H9 (cell line): Measurements from ENCODE around the gene PCDH9. TPM values are rescaled to one million over a fixed set of nuclear protein-coding genes. Genes with fewer than 3 reads are reported as not detected.

Experiments used
- DNase-seq: peaks from one replicate; pipeline ENCODE4 v3.0.0-alpha.2; 2017
- H2AFZ ChIP-seq: one replicate; pipeline ENCODE4 v1.6.1; 2013; ENCODE audit warnings: mild to moderate bottlenecking, low read length, control low read depth, moderate library complexity
- H2AK5ac ChIP-seq: 2 replicates; pipeline ENCODE4 v1.6.1; 2013; ENCODE audit warnings: low read length, control low read depth, mixed read lengths; ENCODE audit not compliant: insufficient read length
- H2BK120ac ChIP-seq: one replicate; pipeline ENCODE4 v1.6.1; 2013; ENCODE audit warnings: low read depth, mild to moderate bottlenecking, low read length, control low read depth, inconsistent platforms; ENCODE audit not compliant: poor library complexity, severe bottlenecking
- H2BK12ac ChIP-seq: 2 replicates; pipeline ENCODE4 v1.6.1; 2013; ENCODE audit warnings: low read length, control low read depth, mixed read lengths, low read depth; ENCODE audit not compliant: insufficient read length
- H2BK15ac ChIP-seq: 2 replicates; pipeline ENCODE4 v1.6.1; 2013; ENCODE audit warnings: low read depth, low read length, control low read depth
- H2BK20ac ChIP-seq: one replicate; pipeline ENCODE4 v1.6.1; 2013; ENCODE audit warnings: low read depth, mild to moderate bottlenecking, low read length, control low read depth, inconsistent platforms; ENCODE audit not compliant: poor library complexity, severe bottlenecking
- H2BK5ac ChIP-seq: 2 replicates; pipeline ENCODE4 v1.6.1; 2013; ENCODE audit warnings: low read length, control low read depth, mixed read lengths; ENCODE audit not compliant: insufficient read length
- H3K14ac ChIP-seq: 2 replicates; pipeline ENCODE4 v1.6.1; 2013; ENCODE audit warnings: low read length, control low read depth; ENCODE audit not compliant: insufficient read depth
- H3K18ac ChIP-seq: 2 replicates; pipeline ENCODE4 v1.6.1; 2013; ENCODE audit warnings: low read depth, mild to moderate bottlenecking, mixed read lengths, low read length, control low read depth; ENCODE audit not compliant: insufficient read length
- H3K23ac ChIP-seq: 2 replicates; pipeline ENCODE4 v1.6.1; 2013; ENCODE audit warnings: low read length, control low read depth, mixed read lengths, low read depth; ENCODE audit not compliant: insufficient read length
- H3K23me2 ChIP-seq: 2 replicates; pipeline ENCODE4 v1.6.1; 2013; ENCODE audit warnings: low read depth, mild to moderate bottlenecking, mixed read lengths, low read length, control low read depth; ENCODE audit not compliant: insufficient read length, poor library complexity, severe bottlenecking
- H3K27ac ChIP-seq: 2 replicates; pipeline ENCODE4 v1.5.1; 2013; ENCODE audit warnings: low read length, control low read depth, mixed read lengths, low read depth; ENCODE audit not compliant: insufficient read length
- H3K27me3 ChIP-seq: 2 replicates; pipeline ENCODE4 v1.6.1; 2013; ENCODE audit warnings: low read length, control low read depth, inconsistent platforms; ENCODE audit not compliant: insufficient read depth
- H3K4ac ChIP-seq: 2 replicates; pipeline ENCODE4 v1.6.1; 2013; ENCODE audit warnings: low read depth, mild to moderate bottlenecking, control low read depth, inconsistent platforms, low read length, moderate library complexity
- H3K4me1 ChIP-seq: 2 replicates; pipeline ENCODE4 v1.6.1; 2013; ENCODE audit warnings: low read length, control low read depth, inconsistent platforms; ENCODE audit not compliant: insufficient read depth
- H3K4me2 ChIP-seq: 2 replicates; pipeline ENCODE4 v1.6.1; 2013; ENCODE audit warnings: low read length, control low read depth, mixed read lengths; ENCODE audit not compliant: insufficient read length, insufficient read depth
- H3K56ac ChIP-seq: 2 replicates; pipeline ENCODE4 v1.6.1; 2013; ENCODE audit warnings: low read depth, mild to moderate bottlenecking, mixed read lengths, low read length, control low read depth; ENCODE audit not compliant: insufficient read length
- H3K79me1 ChIP-seq: 2 replicates; pipeline ENCODE4 v1.6.1; 2013; ENCODE audit warnings: low read depth, mild to moderate bottlenecking, moderate library complexity, low read length, control low read depth, inconsistent platforms; ENCODE audit not compliant: insufficient read depth, poor library complexity, severe bottlenecking
- H3K79me2 ChIP-seq: 2 replicates; pipeline ENCODE4 v1.6.1; 2013; ENCODE audit warnings: low read length, control low read depth, inconsistent platforms; ENCODE audit not compliant: insufficient read depth
- H3K9ac ChIP-seq: 2 replicates; pipeline ENCODE4 v1.6.1; 2013; ENCODE audit warnings: low read length, control low read depth, mixed read lengths; ENCODE audit not compliant: insufficient read length; ENCODE audit errors: extremely low read depth
- H3K9me3 ChIP-seq: one replicate; pipeline ENCODE4 v1.6.1; 2013; ENCODE audit warnings: low read depth, low read length, inconsistent platforms; ENCODE audit not compliant: control insufficient read depth
- H3T11ph ChIP-seq: one replicate; pipeline ENCODE4 v1.6.1; 2013; ENCODE audit warnings: mild to moderate bottlenecking, low read length, control low read depth, inconsistent platforms
- H4K20me1 ChIP-seq: one replicate; pipeline ENCODE4 v1.6.1; 2013; ENCODE audit not compliant: control insufficient read depth, insufficient read length, insufficient read depth
- H4K5ac ChIP-seq: 2 replicates; pipeline ENCODE4 v1.6.1; 2013; ENCODE audit warnings: low read depth, mild to moderate bottlenecking, mixed read lengths, low read length, control low read depth; ENCODE audit not compliant: insufficient read length
- H4K8ac ChIP-seq: replicated peaks from 2 replicates; pipeline ENCODE4 v1.6.1; 2013; ENCODE audit warnings: low read length, control low read depth, mixed read lengths, low read depth; ENCODE audit not compliant: insufficient read length
- H4K91ac ChIP-seq: 2 replicates; pipeline ENCODE4 v1.6.1; 2013; ENCODE audit warnings: low read depth, mild to moderate bottlenecking, moderate library complexity, mixed read lengths, low read length, control low read depth; ENCODE audit not compliant: insufficient read length
- H3K27ac Mint-ChIP-seq, 3 experiments: 2 replicates in 2 of 3; 3 replicates in 1 of 3; pipeline ENCODE4 v1.8.0; 2020 to 2021; ENCODE audit warnings: mixed read lengths in 3 of 3, mild to moderate bottlenecking in 1 of 3, moderate library complexity in 1 of 3
- H3K27me3 Mint-ChIP-seq: 2 replicates; pipeline ENCODE4 v1.8.0; 2021; ENCODE audit warnings: low read depth, mild to moderate bottlenecking, moderate library complexity, mixed read lengths
- H3K36me3 Mint-ChIP-seq, 3 experiments: 2 replicates in 2 of 3; 3 replicates in 1 of 3; pipeline ENCODE4 v1.8.0; 2020 to 2021; ENCODE audit warnings: low read depth in 3 of 3, mixed read lengths in 3 of 3; ENCODE audit not compliant: insufficient read depth in 1 of 3
- H3K4me1 Mint-ChIP-seq, 2 experiments: 2 replicates each; pipeline ENCODE4 v1.8.0; 2020; ENCODE audit warnings: mixed read lengths in 2 of 2
- H3K4me3 Mint-ChIP-seq, 2 experiments: 2 replicates in 1 of 2; 3 replicates in 1 of 2; pipeline ENCODE4 v1.8.0; 2020 to 2021; ENCODE audit warnings: mild to moderate bottlenecking in 2 of 2, mixed read lengths in 2 of 2, moderate library complexity in 1 of 2
- H3K9me3 Mint-ChIP-seq, 2 experiments: 2 replicates in 1 of 2; 3 replicates in 1 of 2; pipeline ENCODE4 v1.8.0; 2020; ENCODE audit warnings: mild to moderate bottlenecking in 2 of 2, mixed read lengths in 2 of 2, moderate library complexity in 1 of 2
- CTCF ChIP-seq: fragments of 200-600 bp; sonication (generic); conservative IDR thresholded peaks from 3 replicates; pipeline ENCODE4 v1.8.0; 2021; ENCODE audit warnings: antibody characterized with exemption, mild to moderate bottlenecking
- WGBS: extraction: QIAGEN DNeasy Blood & Tissue Kit; methylation state at CpG from one replicate; pipeline ENCODE4 v1.1.7; 2013; ENCODE audit warnings: missing lambda C conversion rate, low lambda C conversion rate, mixed read lengths; ENCODE audit not compliant: insufficient read length; ENCODE audit errors: extremely low coverage; 5-methylcytosine and 5-hydroxymethylcytosine counted together
- total RNA-seq: library from RNA; stranded (reverse); gene quantifications from 2 replicates; pipeline ENCODE4 v1.2.1, GENCODE V29; 2021

PCDH9 gene
- total RNA-seq, 1 experiment from 2014 or later = 0.11 TPM

- Histone ChIP-seq H3K9ac (no peak overlapping the region), H4K20me1 (no peaks in the 10 kb centered on the region), H3K79me1 (no peaks in the 10 kb centered on the region), H3K9me3 (no peaks in the 10 kb centered on the region), H3T11ph (no peak overlapping the region), H2AFZ (no peak overlapping the region), H2BK120ac (no peak overlapping the region), H3K27ac (no peak overlapping the region), H3K14ac (no peak overlapping the region), H4K5ac (no peak overlapping the region), H2BK20ac (no peak overlapping the region), H3K23ac (no peak overlapping the region), H3K56ac (no peak overlapping the region), H2AK5ac (no peak overlapping the region), H3K27me3 (no peaks in the 10 kb centered on the region), H4K8ac (no peak overlapping the region), H3K4me1 (no peaks in the 10 kb centered on the region), H3K4me2 (no peak overlapping the region), H2BK15ac (no peak overlapping the region), H3K79me2 (no peaks in the 10 kb centered on the region), H4K91ac (no peak overlapping the region), H3K4ac (no peak overlapping the region), H3K18ac (no peak overlapping the region), H3K23me2 (no peaks in the 10 kb centered on the region), H2BK12ac (no peak overlapping the region), H2BK5ac (no peak overlapping the region)
- Mint-ChIP-seq H3K36me3 (no peaks in the 10 kb centered on the region), H3K9me3 (no peaks in the 10 kb centered on the region), H3K27ac (no peak overlapping the region), H3K4me1 (no peaks in the 10 kb centered on the region), H3K4me3 (no peak overlapping the region), H3K27me3 (no peaks in the 10 kb centered on the region)
- no peak for TF ChIP-seq CTCF
- no CpG with 5 or more reads among the region's 1 CpG for WGBS
- DNase-seq = no peak
Measured at GRCh38 chr13:67167420-67167819, 62.7 kb downstream of the PCDH9 start.
